Occipital lobe (tissue), 2 donors: Measurements from ENCODE around the gene PPP1R12C. TPM values are rescaled to one million over a fixed set of nuclear protein-coding genes. Genes with fewer than 3 reads are reported as not detected.
A peak's percentile ranks its signal among the peaks of the same experiment; 100 is the strongest.
"Not testable (repeated sequence)": the region's sequence is repeated elsewhere in the genome, so short reads cannot be mapped to it uniquely, and the experiment has no call there.

Experiments
- DNase-seq: peaks from one replicate; lab custom pipeline; 2025; lab: John Stamatoyannopoulos, UW
- total RNA-seq: library from RNA; depleted of rRNA; stranded (reverse); fragments of >200 nt; gene quantifications from one replicate; pipeline ENCODE4 v1.2.3, GENCODE V29; 2014

Gene PPP1R12C
- 20.7 TPM for total RNA-seq

DNA sequence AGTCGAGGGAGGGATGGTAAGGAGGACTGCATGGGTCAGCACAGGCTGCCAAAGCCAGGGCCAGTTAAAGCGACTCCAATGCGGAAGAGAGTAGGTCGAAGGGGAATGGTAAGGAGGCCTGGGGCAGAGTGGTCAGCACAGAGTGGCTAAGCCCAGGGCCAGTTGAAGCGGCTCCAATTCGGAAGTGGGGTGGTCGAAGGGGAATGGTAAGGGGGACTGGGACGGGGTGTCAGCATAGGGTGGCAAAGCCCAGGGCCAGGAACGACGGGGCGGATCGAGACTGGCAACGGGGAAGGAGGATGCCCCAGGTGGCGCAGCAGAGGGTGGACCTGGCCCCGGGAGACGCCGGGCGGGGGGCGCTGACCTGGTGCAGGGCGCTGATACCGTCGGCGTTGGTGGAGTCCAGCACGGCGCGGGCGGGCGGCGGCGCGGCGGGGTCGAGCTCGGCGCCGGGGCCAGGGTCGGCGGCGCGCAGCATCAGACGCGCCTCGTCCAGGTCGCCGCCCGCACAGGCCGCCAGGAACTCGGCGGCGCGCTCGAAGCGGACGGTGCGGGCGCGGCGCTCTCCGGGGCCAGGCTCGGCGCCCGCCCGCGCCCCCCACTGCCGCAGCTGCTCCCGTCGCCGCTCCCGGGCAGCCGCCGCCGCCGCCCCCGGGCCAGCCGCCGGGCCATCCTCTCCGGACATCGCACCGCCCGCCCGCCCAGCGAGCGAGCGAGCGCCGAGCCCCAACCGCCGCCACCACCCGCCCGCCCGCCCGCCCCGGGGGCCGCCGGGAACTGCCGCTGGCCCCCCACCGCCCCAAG is at the start of gene PPP1R12C:
Gene PPP1R12C (minus strand): TSS at position 779 of the 804 bp plus-strand sequence. CDS start 94 bp downstream, at position 685.
- no peak for DNase-seq

- peak; percentile 83 for DNase-seq
These were observed 49.3 kb upstream of the PPP1R12C start, which contains the start of gene DNAAF3 for GRCh38 chr19:55166530-55167268. Gene DNAAF3, minus strand, starts transcription at chr19:55166613. Its CDS starts 200 bp downstream, at chr19:55166413.

- no peak for DNase-seq
These were observed 48.6 kb upstream of the PPP1R12C start for GRCh38 chr19:55165952-55166529.

GRCh38 chr19:55161571-55162322 is 44.3 kb upstream of the PPP1R12C start:
- no peak for DNase-seq

DNA sequence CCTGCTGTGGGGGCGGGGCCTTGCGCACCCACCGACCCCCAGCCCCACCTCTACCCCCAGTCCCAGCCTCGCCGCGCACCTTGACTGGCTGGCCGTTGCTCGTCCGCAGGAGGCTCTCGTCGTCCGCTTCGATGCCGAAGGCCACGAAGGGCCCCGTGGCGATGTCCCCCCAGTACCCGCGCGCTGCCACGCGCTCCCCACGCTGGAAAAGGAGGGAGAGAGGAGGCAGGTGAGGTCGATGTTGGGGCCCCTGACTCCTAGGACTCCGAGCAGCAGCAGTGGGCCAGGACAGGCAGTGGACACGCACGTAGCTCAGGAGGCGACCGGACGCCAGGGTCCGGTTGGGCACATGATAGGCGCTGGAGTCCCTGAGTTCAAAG is 43.5 kb upstream of the PPP1R12C start:
- DNase-seq: no peak

GRCh38 chr19:55160128-55160985 is 42.9 kb upstream of the PPP1R12C start:
- DNase-seq: no peak

DNA sequence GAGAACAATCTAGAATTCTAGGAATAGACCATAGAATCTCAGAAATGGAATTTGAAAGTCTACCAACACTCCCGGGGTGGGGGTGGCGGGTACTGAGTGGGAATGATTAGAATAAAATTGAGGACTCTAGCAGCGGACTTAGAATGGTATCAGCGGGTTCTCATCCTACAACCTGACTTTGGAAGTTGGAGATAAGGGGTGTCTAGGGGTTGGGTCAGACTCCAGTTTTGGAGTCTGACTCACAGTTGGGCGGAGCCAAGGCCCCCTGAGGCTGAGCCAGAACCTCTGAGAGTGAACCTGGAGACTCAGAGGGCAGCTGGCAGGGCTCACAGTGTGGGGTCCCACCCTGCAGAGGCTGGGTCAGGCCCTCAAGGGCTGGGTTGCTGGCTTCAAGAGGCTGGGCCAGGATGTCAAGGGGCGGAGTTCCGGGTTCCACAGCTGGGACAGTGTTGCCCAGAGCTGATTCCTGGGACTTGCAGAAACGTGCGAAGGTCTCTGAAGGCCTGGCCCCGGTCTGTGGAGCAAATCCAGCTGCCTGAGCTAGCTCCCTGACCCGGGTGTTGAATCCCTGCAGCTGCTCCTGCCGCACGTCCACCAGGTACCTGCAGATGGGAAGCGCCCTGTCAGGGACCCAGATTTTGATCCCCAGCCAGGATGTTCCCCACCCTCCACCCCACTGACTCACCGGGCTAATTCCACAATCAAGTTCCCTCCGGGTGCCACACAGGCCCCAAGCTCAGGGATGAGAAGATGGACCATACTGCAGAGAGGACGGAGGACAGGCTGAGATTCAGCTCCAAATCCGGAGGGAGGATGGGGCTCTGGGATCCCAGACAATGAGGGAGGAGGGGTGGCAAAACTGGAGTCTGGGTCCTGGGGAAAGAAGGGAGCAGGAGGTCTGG is 41.7 kb upstream of the PPP1R12C start:
- DNase-seq: no peak

GRCh38 chr19:55158423-55158822 is 41.0 kb upstream of the PPP1R12C start:
- DNase-seq: no peak

- DNase-seq: no peak
These were observed 39.8 kb upstream of the PPP1R12C start, which contains the start of gene TNNI3 for GRCh38 chr19:55157064-55157908. Gene TNNI3, minus strand, starts transcription at chr19:55157732. Its CDS starts 143 bp downstream, at chr19:55157589.

DNA sequence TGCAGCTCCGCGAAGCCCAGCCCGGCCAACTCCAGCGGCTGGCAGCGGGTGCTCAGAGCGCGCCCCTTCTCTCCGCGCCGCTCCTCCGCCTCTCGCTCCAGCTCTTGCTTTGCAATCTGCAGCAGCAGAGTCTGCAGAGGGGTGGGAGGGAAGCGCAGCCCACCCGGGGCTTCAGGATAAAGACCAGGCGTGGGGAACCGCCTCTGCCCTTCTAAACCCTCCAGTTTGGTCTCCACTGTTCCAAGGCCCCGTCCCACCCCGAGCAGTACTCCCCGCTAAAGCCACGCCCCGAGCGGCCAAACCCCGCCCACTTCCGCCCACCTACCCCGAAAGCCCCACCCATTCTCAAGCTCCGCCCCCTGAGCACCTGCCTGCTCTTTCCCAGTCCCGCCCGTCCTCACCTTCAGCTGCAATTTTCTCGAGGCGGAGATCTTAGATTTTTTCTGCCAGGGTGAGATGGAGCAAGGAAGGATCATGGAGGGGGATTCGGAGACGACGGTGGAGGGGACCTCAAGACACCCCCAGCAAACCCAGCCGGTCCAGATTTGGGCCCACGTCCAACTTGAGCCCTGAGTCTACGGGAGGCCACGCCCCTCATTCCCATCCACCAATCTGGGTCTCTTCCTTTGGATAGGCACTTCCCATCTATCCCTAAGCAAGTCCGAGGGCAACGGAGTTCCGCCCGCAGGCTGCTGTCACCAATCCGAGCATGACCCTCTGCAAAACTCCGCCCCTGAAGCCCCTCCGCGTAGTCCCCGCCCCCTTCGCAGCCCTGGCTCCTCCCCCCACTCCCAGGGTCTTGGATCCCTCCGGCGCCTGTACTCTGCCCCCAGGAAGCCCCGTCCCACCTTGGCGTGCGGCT is 39.0 kb upstream of the PPP1R12C start:
- no peak for DNase-seq

GRCh38 chr19:55155784-55156183 is 38.3 kb upstream of the PPP1R12C start:
- DNase-seq: not testable (repeated sequence)

DNA sequence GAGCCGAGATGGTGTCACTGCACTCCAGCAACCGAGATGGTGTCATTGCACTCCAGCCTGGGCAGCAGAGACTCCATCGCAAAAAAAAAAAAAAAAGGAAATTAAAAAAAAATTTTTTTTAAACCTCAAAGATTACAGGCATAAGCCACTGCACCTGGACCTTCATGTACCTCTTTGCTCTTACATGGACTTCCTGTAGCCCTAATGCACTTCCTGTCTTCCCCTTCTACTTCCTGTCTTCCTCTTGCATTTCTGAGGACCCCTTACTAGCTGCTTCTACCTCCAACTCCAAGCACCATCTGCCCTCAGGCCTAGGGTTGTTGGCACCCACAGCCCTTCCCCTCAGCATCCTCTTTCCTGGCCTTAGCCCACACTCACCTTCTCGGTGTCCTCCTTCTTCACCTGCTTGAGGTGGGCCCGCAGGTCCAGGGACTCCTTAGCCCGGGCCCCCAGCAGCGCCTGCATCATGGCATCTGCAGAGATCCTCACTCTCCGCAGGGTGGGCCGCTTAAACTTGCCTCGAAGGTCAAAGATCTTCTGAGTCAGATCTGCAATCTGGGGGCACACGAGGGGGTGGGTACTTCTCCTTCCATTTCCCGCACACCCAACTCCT is 36.3 kb upstream of the PPP1R12C start:
- DNase-seq: no peak

GRCh38 chr19:55152017-55152416 is 34.6 kb upstream of the PPP1R12C start:
- no peak for DNase-seq

- DNase-seq: no peak
These were observed 31.9 kb upstream of the PPP1R12C start, which contains the start of gene TNNT1 for GRCh38 chr19:55149078-55150003. Gene TNNT1, minus strand, starts transcription at chr19:55149206. Its CDS starts 2,049 bp downstream, at chr19:55147157.

DNA sequence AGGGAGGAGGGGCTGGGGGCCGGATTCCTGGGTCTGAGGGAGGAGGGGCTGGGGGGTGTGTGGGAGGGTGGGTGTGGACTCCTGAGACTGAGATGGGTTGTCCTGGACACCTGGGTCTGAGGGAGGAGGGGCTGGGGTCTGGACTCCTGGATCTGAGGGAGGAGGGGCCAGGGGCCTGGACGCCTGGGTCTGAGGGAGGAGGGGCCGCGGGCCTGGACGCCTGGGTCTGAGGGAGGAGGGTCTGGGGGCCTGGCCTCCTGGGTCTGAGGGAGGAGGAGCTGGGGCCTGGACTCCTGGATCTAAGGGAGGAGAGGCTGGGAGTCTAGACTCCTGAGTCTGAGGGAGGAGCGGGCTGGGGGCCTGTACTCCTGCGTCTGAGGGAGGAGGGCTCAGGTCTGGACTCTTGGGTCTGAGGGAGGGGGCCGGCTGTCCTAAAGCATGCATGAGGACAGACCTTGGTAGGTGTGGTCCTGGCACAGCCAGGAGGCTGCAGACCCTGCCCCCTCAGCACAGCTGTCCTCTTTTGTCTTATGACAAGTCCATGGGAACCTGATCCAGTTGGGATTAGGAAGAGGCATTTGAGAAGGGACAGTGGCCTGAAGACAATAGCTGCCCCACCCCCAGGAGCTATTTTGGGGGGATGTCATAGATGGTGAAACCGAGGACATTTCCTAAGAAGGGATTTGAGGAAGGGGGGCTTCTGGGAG is 30.3 kb upstream of the PPP1R12C start:
- no peak for DNase-seq
